Measurements from ENCODE around the gene GOLGA6L10. TPM values are rescaled to one million over a fixed set of nuclear protein-coding genes. Genes with fewer than 3 reads are reported as not detected.
"Not testable (repeated sequence)": the region's sequence is repeated elsewhere in the genome, so short reads cannot be mapped to it uniquely, and the experiment has no call there.

Gene GOLGA6L10, protein sequence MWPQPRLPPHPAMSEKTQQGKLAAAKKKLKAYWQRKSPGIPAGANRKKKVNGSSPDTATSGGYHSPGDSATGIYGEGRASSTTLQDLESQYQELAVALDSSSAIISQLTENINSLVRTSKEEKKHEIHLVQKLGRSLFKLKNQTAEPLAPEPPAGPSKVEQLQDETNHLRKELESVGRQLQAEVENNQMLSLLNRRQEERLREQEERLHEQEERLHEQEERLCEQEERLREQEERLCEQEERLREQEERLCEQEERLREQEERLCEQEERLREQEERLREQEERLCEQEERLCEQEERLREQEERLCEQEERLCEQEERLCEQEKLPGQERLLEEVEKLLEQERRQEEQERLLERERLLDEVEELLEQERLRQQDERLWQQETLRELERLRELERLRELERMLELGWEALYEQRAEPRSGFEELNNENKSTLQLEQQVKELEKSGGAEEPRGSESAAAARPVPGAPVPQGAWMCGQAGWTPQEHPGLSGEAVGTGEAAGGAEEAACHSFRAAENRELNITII
- 1 to 10 TPM; 3.1 to 8.9 (median 3.8) TPM for polyA plus RNA-seq (ENCODE audit: insufficient read length in 4 of 4)

DNA sequence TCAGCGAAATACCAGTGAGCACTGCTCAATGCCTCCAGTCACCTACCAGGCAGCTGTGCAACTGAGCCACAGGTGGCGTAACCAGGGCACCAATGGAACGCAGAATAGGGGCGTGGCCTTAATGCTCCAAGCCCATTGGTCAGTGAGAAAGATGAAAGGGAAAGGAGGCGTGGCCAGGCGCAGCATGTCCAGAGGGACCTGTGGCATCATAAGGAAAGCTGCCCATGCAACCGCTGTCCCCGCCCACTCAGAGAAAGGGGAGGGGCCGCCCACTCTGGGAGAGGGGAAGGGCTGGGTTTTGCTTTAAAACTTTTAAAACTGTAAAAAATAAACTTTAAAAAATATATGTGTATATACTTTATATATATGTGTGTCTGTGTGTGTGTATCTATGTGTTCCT, at the start of gene GOLGA6L10:
TSS of gene GOLGA6L10 (minus strand) at position 101 of the 400 bp plus-strand sequence. CDS start at position 1, 100 bp downstream.
- not testable (repeated sequence) for DNase-seq (ENCODE audit: low read depth in 4 of 4, low spot score in 3 of 4)

DNA sequence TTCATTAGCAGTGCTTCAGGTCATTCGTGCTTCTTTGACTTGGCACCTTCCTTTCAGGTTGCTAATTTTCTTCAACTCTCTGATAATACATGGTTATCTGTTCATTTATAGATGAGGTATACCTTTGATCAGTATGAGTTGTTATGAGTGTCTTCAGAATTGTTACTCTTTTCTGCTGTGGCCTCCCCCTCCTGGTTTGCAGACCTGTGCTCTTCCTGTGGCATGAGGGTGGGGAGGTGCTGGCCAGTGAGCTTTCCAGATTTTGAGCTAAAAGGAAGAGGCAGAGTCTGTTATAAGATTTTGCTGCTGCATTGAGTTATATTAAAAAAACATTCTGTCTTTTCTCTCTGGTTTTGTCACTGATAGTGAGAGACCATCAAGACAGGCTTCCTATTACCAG, 49.5 kb upstream of the GOLGA6L10 start:
- DNase-seq (ENCODE audit: low read depth in 4 of 4, low spot score in 3 of 4), result no peak

DNA sequence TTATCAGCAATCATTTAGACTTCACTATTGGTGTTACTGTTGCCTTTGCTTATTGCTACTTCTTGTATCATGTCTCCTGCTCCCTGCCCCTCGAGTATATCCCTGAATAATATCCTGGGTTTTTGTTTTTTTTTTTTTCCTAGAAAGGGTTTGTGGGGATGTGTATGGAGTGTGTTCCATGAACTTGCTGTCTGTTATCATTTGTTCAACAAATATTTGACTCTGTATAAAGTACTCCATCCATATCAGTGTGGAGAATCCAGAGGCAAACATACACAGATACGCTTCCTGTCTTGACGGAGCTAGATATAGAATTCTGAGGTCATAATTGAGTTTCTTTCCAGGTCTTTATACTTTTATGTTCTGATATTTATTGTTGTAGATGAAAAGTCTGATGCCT, 48.5 kb upstream of the GOLGA6L10 start:
- no peak for DNase-seq (ENCODE audit: low read depth in 4 of 4, low spot score in 3 of 4)

DNA sequence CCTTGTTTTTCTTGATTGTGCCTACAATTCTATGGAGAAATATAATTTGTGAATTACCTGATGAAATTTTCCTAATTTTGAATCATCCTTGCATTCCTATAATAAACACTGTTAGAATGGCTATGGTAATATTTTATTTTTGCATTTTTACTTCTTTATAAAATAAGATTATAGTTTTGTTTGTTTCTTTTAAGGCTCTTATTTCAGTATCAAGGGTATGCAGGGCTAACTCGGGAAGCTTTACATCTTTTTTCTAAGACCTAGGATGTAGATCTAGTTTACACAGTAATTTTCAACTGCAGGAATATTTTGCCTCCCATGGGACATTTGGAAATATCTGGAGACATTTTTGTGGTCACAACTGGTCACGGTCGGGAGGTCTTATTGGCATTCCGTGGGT, 46.5 kb upstream of the GOLGA6L10 start:
- not testable (repeated sequence) for DNase-seq (ENCODE audit: low read depth in 4 of 4, low spot score in 3 of 4)

DNA sequence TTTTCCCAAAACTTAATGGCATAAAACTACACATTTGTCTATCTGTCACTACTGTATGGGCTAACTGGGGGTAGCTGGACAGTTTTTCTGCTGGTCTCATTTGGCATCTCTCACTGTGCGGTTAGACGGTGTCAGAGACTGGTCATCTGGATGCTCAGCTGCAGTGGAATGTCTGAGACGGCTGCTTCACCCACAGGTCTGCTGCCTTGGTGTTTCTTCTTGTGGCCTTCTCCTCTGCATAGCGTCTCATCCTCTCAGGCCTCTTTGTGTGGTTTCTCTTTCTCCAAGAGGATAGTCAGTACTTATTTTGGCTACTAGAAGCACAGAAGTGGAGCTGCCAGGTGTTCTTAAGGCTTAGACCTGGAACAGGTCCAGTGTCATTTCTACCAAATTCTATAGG, 44.4 kb upstream of the GOLGA6L10 start:
- no peak for DNase-seq (ENCODE audit: low read depth in 4 of 4, low spot score in 3 of 4)

DNA sequence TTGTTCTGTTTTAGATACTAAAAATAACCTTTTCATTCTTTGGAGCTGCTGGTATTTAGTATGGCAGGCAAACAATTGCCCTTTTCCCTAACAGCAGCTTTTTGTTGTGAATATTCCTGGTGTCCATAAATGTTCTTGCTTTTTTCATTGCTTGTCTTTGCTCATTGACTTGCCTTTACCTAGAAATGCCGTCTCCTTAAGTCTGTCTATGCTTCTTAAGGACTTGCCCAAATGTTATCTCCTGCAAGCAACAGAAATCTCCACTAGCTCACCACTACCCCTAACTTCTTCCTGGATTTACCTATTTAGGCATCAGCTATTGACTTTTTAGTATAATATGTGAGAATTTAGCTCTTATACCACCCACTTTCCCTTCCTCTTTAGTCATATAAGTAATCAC, 42.8 kb upstream of the GOLGA6L10 start:
- not testable (repeated sequence) for DNase-seq (ENCODE audit: low read depth in 4 of 4, low spot score in 3 of 4)

DNA sequence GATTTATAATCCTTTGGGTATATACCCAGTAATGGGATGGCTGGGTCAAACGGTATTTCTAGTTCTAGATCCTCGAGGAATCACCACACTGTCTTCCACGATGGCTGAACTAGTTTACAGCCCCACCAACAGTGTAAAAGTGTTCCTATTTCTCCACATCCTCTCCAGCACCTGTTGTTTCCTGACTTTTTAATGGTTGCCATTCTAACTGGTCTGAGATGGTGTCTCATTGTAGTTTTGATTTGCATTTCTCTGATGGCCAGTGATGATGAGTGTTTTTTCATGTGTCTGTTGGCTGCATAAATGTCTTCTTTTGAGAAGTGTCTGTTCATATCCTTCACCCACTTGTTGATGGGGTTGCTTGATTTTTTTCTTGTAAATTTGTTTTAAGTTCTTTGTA, 40.9 kb upstream of the GOLGA6L10 start:
- DNase-seq (ENCODE audit: low read depth in 4 of 4, low spot score in 3 of 4), result not testable (repeated sequence)

DNA sequence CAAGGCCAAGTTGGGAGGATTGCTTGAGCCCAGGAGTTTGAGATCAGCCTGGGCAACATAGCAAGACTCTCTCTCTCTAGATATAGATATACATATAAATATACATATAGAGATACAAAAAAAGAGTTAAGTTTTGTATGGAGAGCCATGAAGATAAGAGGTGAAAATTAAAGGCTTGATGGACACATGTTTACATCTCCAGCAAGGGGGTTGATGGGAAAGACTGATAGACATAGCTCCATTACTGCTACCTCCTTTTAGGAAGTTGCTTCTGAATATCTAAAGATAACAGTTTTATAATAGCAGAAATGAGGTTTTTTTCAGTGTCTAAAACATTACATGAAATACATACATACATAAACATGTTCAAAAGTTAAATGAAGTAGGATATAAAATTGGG, 37.9 kb upstream of the GOLGA6L10 start:
- not testable (repeated sequence) for DNase-seq (ENCODE audit: low read depth in 4 of 4, low spot score in 3 of 4)

DNA sequence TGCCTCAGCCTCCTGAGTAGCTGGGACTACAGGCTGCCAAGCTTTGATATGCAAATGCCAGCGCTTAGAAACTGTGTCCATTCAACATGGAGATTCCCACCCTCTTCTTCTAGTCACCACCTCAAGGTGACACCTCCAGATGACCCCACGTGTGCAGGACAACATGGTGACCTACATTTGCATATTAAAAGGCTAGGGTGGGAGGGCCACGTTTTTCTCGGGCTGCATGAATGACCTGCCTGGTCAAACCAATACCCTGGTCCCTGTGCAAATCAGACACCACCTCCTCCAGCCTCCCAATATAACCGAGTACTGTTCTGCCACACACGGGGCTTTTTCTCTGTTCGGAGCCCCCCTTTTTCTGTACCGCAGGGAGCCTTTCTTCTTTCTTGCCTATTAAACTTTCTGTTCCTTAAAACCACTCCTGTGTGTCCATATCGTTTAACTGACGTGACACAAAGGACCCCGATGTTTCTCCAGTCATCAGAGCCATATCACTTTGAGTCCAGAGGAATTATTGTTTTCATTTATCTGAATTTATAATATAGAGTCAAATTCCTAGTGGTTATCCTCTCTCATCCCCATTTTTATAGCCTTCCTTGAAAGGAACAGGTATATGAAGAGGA, 32.2 kb upstream of the GOLGA6L10 start:
- DNase-seq (ENCODE audit: low read depth in 4 of 4, low spot score in 3 of 4), result not testable (repeated sequence)

DNA sequence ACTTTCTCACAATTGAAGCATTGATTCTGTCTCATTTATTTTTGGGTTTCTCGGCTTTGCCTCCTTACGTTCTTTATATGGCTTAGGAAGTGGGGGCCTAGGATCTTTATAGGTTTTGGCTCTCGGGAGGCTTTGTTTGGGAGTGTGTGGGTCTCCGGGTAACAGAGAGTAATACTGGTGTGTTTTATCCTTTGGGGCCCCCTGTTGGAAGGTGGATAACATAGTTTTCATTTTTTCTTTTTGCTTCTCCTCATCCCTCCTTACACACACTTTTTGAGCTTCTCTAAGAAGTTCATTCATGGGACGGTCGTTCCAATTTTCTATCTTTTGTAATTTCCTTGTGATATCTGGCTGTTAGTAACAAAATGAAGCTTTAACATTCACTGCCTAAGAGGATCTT, 30.3 kb upstream of the GOLGA6L10 start:
- not testable (repeated sequence) for DNase-seq (ENCODE audit: low read depth in 4 of 4, low spot score in 3 of 4)

DNA sequence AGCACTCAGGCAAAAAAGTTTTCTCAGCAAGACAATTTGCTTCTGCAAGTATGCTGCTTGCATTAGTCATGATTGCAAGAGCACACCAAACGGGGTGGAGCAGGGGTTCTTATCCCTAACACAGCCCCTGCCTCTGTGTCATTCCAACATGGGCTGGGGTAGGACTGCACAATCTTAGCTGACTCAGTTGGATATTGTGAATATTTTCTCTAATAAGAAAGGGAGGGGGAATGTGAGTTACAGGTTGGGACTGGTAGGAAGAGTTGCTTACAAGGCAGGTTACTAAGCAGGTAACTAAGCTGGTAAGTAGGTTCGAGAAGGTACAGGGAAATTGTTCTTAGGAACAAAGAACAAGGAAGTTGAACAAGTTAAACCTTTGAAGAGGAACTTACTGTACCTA, 24.4 kb upstream of the GOLGA6L10 start:
- not testable (repeated sequence) for DNase-seq (ENCODE audit: low read depth in 4 of 4, low spot score in 3 of 4)

DNA sequence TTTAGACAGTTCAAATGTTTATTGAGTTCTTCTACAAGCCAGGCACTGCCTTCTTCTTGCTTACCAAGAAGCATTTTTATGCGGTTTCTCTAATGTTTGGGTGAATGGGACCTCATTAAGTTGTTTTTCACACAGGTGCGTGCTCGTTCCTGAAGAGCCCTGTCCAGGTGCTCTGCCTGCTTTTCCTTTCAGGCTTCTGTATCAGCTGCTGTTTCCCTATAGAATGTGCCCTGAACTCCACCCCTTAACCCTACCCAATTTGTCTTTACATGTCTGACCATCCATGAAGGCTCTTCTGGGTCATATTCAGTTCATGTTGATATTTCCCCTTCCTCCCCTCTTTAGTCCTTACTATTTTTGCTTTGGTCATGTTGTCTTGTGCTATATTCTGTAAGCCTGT, 22.4 kb upstream of the GOLGA6L10 start:
- no peak for DNase-seq (ENCODE audit: low read depth in 4 of 4, low spot score in 3 of 4)

DNA sequence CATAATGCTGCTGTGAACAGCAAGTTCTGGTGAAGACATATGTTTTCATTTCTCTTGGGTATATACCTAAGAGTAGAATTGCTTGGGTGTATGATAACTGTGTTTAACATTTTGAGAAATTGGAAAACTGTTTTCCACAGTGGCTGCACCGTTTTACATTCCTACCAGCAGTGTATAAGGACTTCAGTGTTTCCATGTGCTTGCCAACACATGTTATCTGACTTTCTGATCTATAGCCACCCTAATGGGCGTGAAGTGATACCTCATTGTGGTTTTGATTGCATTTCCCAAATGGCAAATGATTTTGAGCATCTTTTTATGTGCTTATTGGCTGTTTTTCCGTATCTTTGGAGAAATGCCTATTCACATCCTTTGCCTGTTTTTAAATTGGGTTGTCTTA, 18.5 kb upstream of the GOLGA6L10 start:
- not testable (repeated sequence) for DNase-seq (ENCODE audit: low read depth in 4 of 4, low spot score in 3 of 4)

DNA sequence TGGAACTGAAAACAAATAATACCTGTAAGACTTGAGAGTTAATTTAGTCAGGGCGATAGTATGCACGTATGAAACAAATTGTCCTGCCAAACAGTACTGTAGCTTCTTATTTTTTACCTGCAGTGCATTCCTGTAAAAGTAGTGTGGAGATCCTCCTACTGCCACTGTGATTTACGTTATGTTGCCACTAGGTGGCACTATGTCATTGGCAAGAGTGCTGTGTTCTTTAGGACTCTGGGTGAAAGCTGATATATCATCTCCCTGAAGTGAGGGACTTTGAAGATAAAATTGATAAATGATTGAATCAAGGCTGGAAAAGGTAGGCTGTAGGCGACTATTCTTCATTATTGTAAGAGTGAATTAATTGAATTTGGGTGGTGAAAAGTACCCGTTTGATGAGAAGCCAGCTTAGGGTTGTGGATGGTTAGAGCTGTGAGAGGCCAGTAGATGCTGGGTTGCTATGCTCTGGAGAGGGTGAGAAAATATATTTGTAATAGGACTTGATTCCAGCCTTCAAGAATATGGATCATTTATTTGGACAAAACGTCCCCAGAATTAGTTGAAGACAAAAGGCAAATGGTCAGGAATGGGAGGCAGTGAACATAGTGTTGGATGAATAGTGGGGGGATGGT, 16.5 kb upstream of the GOLGA6L10 start:
- not testable (repeated sequence) for DNase-seq (ENCODE audit: low read depth in 4 of 4, low spot score in 3 of 4)

DNA sequence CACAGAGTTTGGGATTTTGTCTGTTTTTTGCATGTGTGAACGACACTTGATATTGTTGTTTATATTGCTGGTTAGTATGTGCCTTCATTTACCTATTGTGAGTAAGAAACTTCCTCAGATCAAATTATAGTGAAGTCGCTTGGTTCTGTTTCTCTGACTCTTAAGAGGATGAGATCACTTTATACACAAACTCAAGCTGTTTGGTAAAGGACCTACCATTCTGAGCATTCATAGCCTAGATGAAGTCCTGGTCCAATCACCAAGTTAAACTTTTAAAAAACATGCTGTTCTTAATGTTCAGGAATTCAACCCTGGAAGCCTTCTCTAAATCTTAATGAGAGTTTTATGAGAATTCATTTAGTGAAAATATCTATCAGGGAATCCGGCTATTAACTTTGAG, 15.3 kb upstream of the GOLGA6L10 start:
- DNase-seq (ENCODE audit: low read depth in 4 of 4, low spot score in 3 of 4), result not testable (repeated sequence)

DNA sequence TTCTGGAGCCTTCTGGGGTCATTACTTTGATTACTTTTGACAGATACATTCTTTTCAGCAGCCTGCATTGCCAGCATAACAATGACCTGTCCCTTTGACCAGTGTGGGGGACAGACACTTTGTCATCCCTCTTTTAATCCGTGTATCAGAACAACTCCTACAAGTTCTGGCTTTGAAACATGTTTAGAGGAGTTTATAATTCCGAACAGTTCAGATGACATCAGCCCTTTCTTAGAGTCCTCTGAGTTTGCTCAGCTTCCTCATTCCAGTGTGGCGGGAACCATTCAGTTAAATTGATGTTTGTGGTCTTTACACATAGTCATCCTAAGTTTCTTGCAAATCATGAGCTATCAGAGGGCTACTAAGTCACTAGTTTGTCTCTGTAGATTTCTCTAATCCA, 13.5 kb upstream of the GOLGA6L10 start:
- not testable (repeated sequence) for DNase-seq (ENCODE audit: low read depth in 4 of 4, low spot score in 3 of 4)

DNA sequence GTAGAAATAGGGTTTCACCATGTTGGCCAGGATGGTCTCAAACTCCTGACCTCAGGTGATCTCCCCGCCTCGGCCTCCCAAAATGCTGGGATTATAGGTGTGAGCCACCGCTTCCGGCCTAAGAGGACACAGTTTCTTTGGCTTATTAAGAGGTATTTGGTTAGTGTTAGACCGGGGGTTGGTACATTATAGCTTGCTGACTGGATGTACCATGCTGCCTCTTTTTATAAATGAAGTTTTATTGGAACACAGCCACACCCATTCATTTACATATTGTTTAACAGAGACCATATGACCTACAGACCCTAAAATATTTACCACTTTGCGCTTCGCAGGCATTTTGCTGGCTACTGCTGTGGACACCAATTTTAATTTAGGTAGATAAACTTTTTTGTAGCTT, 11.3 kb upstream of the GOLGA6L10 start:
- not testable (repeated sequence) for DNase-seq (ENCODE audit: low read depth in 4 of 4, low spot score in 3 of 4)

DNA sequence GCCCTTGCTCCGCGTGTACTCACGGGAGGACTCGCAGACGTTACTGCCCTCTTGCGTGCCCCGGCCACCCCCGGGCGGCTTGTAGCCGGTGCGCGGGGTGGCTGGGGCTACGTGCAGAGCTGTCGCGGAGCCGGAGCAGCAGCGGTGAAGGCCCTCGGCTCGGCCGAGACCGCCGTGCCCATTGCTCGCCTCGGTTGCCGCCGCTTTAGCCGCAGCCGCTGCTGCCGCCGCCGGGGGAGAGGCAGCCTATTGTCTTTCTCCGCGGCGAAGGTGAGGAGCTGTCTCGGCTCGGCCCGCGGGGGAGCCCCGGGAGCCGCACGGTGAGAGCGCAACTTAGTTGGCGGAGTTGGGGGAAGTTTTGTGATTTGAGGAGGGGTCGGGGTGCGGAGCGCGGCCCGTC, 5.8 kb upstream of the GOLGA6L10 start:
- DNase-seq (ENCODE audit: low read depth in 4 of 4, low spot score in 3 of 4), result not testable (repeated sequence)

DNA sequence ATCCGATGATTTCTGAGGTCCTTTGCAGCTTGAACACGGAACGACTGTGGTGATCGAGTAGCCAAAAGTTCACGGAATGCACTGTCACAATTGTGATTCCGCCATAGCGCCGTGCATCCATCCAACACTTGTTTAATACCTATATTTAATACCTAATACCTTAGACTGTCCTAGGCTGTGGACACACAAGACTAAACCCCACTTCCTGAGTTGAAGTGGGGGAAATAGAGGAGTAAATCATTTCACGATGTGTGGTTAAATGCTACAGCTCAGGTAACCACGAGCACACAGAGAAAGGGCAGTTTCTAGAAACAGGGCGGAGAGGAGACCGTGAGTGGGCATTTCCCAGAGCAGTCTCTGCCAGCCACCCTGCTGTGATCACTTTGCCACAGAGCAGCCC, 5.3 kb upstream of the GOLGA6L10 start:
- DNase-seq (ENCODE audit: low read depth in 4 of 4, low spot score in 3 of 4), result not testable (repeated sequence)

DNA sequence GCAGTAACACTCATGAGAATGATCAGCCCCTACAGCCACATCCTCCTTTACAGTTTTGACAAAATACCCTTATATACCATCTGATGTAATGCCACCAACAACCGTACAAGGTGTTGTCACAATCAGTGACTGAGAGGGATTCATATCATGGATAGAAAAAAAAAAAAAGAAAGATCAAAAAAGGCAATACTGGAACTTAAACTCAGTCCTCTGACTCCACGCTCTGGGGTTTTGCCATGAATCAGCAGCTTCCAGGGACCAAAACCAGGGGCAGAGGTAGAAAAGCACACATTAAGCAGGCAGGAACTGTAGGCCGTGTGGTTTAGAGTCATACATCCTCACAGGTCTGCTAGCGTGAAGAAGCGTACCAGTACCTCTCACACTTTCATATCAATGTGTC, 1.6 kb downstream of the GOLGA6L10 start:
- DNase-seq (ENCODE audit: low read depth in 4 of 4, low spot score in 3 of 4), result not testable (repeated sequence)

DNA sequence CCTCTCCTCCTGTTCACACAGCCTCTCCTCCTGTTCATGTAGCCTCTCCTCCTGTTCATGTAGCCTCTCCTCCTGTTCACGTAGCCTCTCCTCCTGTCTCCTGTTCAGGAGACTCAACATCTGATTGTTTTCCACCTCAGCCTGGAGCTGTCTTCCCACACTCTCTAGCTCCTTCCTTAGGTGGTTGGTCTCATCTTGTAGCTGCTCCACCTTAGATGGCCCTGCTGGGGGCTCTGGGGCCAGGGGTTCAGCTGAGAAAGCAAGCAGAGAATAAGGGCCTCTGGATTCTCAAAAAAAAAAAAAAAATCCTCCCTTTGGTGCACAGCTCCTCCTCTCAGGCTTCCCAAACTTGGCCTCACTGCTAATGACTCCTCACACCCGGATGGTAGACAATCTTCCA, 4.1 kb downstream of the GOLGA6L10 start:
- not testable (repeated sequence) for DNase-seq (ENCODE audit: low read depth in 4 of 4, low spot score in 3 of 4)
